GM13976 (cell line): ENCODE data around the gene NCCRP1.
A peak's percentile ranks its signal among the peaks of the same experiment; 100 is the strongest.

Experiments used
- DNase-seq: peaks from one replicate; pipeline ENCODE4 v3.0.0; 2012; ENCODE audit warnings: low spot score
- in situ Hi-C: fragments of 300-500 bp; cut with MboI; formaldehyde crosslinking; loops from one replicate; pipeline ENCODE4 v1.12.0; 2022; ENCODE audit warnings: low sequenced_read_pairs, mixed read lengths, inconsistent platforms; ENCODE audit not compliant: unreplicated experiment
- TF ChIP-seq, protein P1 (sequence below): IDR thresholded peaks from 2 replicates; pipeline ENCODE4 v1.5.1; 2012; ENCODE audit warnings: borderline replicate concordance, mild to moderate bottlenecking; ENCODE audit not compliant: insufficient read depth; ENCODE audit errors: extremely low read depth, missing control alignments, control extremely low read depth

NCCRP1 gene, protein sequence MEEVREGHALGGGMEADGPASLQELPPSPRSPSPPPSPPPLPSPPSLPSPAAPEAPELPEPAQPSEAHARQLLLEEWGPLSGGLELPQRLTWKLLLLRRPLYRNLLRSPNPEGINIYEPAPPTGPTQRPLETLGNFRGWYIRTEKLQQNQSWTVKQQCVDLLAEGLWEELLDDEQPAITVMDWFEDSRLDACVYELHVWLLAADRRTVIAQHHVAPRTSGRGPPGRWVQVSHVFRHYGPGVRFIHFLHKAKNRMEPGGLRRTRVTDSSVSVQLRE

DNA sequence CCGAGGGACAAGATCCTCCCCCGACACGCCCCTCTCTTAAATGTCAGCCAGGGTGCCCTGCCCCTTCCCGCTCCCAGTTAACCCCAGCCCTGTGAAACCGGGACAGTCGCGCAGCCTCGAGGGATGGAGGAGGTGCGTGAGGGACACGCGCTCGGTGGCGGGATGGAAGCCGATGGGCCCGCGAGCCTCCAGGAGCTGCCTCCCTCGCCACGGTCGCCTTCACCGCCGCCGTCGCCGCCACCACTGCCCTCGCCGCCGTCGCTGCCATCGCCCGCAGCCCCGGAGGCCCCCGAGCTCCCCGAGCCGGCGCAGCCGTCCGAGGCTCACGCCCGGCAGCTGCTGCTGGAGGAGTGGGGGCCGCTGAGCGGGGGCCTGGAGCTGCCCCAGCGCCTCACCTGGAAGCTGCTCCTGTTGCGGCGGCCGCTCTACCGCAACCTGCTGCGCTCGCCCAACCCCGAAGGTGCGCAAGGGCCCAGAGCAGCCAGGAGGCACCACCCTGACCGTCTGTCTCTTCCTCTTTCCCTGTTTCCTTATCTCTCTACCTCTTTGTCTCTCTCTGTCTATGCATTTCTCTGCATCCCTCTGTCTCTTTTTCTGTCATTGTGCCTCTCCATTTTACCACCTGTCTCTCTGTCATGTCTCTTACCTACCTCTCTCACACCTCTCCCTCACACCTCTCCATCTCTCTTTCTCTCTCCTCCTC lies at the start of gene NCCRP1:
Gene NCCRP1, plus strand, starts transcription at position 105 of the 703 bp plus-strand sequence. Its CDS starts 19 bp downstream, at position 124.
- in situ Hi-C loops: no loop called here
- TF ChIP-seq, protein P1, sequence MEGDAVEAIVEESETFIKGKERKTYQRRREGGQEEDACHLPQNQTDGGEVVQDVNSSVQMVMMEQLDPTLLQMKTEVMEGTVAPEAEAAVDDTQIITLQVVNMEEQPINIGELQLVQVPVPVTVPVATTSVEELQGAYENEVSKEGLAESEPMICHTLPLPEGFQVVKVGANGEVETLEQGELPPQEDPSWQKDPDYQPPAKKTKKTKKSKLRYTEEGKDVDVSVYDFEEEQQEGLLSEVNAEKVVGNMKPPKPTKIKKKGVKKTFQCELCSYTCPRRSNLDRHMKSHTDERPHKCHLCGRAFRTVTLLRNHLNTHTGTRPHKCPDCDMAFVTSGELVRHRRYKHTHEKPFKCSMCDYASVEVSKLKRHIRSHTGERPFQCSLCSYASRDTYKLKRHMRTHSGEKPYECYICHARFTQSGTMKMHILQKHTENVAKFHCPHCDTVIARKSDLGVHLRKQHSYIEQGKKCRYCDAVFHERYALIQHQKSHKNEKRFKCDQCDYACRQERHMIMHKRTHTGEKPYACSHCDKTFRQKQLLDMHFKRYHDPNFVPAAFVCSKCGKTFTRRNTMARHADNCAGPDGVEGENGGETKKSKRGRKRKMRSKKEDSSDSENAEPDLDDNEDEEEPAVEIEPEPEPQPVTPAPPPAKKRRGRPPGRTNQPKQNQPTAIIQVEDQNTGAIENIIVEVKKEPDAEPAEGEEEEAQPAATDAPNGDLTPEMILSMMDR: no peak
- DNase-seq: peak; percentile 26

DNA sequence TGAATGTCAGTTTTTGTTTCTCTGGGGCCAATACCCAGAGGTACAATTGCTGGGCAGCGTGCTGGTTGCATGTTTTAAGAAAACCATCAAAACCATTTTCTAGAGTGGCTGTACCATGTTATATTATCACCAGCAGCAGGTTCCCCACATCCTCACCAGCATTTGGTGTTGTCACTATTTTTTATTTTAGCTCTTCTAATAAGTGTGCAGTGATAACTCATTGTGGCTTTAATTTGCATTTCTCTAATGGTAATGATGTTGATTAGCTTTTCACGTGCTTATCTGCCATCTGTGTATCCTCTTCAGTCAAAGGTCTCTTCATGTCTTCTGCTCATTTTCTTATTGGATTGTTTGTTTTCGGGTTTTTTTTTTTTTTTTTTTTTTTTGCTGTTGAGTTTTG lies 49.3 kb upstream of the NCCRP1 start:
- in situ Hi-C loops: no loop called here
- TF ChIP-seq, protein P1: no peak
- no peak for DNase-seq

DNA sequence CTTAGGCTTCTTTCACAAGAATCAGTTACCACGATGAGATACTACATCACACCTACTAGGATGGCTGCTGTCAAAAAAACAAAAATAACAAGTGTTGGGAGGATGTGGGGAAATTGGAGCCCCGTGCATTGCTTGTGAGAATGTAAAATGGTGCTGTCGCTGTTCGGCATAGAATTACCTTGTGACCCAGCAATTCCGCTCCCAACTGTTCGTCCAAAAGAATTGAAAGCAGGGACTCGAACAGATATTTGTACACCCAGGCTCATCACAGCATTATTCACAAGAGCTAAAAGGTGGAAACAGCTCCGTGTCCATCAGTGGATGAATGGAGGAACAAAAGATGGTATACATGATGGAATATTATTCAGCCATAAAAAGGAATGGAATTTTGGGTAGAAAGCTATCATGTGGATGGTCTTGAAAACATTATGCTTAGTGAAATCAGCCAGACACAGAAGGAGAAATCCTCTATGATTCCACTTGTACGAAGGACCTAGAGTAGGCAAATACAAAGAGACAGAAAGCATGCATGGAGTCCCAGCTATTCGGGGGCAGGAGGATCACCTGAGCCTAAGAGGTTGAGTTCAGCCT lies 47.7 kb upstream of the NCCRP1 start:
- in situ Hi-C loops: no loop called here
- TF ChIP-seq, protein P1: no peak
- no peak for DNase-seq

DNA sequence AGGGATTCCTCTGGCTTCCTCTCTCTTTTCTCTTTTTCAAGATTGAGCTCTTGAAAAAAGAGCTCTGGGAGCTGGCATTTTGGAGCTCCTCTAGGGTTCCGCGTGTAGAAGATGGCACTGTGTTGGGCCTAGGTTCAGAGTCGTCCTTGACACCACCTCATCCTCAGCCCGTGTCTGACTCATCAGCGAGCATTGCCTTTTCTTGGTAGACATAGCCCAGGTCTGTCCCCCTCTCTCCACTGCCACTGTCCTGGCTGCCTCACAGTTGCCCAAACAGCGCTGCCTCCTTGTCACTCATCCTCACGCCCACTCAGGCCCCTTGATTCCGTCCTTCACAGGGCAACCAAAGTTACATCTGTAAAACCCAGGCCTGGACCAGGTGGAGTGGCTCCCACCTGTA lies 46.5 kb upstream of the NCCRP1 start:
- TF ChIP-seq, protein P1: no peak
- no peak for DNase-seq
- in situ Hi-C loops: no loop called here

DNA sequence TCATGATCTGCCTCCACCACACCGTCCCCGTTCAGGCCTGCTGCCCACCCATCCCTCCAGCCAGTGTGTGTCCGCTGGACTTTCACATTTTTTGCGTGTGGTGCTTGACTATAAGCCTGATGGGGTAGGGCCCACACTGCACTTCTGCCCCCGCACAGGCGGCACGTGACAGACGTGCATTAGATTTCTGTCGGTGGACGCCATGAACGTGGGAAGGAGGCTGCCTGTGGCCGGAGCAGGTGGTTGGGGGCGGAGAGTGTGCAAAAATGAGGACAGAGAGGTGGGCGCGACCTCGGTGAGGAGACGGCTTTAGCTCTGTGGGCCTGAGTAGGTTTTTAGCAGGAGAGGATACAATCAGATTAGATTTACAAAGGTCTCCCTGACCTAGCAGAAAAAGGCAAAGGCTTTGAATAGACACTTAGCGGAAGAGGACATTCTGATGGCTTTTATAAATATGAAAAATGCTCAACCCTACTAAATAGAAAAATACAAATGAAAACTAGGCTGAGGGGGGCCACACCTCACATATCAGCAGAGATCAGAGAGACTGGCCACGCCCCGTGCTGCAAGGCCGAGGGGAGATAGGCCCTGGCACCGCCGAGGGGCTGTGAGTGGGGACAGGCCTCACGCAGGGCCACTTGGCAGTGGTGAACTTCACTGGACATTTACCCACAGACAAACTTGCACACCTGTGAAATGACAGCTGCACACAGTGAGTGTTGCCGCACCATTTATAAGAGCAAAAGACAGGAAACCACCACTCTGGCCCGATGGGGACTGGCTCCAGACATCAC lies 45.8 kb upstream of the NCCRP1 start:
- in situ Hi-C loops: no loop called here
- TF ChIP-seq, protein P1: no peak
- DNase-seq: no peak

DNA sequence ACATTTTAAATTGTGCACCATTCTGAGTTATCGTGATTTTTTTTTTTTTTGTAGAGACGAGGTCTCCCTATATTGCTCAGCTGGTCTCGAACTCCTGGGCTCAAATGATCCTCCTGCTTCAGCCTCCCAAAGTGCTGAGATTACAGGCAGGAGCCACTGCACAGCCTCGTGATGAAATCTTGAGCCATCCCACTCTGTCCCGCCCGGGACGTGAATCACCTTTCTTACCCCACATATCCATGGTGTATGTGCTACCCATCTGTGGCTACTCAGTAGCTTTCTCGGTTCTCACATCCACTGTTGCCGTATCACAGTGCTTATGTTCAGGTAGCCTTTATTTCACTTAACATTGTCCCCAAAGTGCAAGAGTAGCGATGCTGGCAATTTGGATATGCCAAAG lies 44.7 kb upstream of the NCCRP1 start:
- in situ Hi-C loops: no loop called here
- DNase-seq: no peak

More for the DNA sequence above, 44.7 kb upstream of the NCCRP1 start:
- TF ChIP-seq, protein P1: no peak
